Stimulated activated CD4-positive, alpha-beta T cell treated with anti-CD3 and anti-CD28 coated beads, TNF-alpha, amount 100 ng/mL, for 48 hours (primary cell): Measurements from ENCODE around the gene KIT.

Experiments used
- DNase-seq, 3 donors: peaks; one replicate each; pipeline ENCODE4 v3.0.0-alpha.2; 2020; ENCODE audit warnings: low read depth in 3 of 3

KIT gene

GRCh38 chr4:54660591-54660990, 2.8 kb downstream of the KIT start:
- DNase-seq = no peak

- no peak for DNase-seq
These were observed 3.4 kb downstream of the KIT start for GRCh38 chr4:54661169-54661568.

DNA sequence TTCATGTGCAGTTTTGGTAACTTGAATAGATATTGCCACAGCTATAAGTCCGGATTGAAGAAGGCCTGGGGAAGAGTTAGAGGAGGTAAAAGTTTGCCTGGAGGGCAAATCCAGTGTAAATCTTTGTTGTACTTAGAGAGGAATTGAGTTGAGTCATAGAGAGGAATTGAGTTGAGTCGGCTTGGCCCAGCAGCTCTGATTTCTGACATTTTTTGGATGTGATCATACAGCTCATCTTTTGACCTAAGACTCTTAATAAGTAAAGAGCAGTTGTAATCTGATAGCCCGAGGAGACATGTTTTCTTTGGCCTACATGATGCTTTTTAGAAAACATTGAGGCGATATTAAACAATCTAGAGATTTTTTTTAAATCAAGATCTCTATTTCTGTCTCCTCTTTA, 3.9 kb downstream of the KIT start:
- no peak for DNase-seq

DNA sequence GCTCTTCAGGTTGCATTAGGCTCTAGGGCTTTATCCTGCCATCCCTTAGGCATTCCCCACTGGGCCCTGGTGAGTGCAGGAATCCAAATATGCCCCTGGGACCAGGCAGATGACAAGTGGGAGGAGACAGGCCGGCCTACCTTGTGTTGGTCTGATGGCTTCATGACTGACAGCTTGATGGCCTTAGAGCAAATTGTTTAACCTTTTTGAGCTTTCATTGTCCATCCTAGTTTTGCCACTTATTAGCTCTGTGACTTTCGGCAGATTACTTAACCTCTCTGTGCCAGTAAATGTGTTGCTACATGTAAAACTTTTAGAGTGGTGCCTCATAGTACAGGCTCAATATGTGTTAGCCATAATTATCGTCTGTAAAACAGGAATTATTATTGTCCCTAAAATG, 4.4 kb downstream of the KIT start:
- no peak for DNase-seq

- no peak for DNase-seq
These were observed 5.3 kb downstream of the KIT start for GRCh38 chr4:54662901-54663585.

GRCh38 chr4:54664400-54664799, 6.6 kb downstream of the KIT start:
- no peak for DNase-seq

GRCh38 chr4:54668014-54668611, 10.4 kb downstream of the KIT start:
- no peak for DNase-seq

- DNase-seq = no peak
These were observed 12.1 kb downstream of the KIT start for GRCh38 chr4:54669831-54670230.

GRCh38 chr4:54675721-54676461, 18.1 kb downstream of the KIT start:
- DNase-seq = no peak

- no peak for DNase-seq
These were observed 18.9 kb downstream of the KIT start for GRCh38 chr4:54676658-54677057.

DNA sequence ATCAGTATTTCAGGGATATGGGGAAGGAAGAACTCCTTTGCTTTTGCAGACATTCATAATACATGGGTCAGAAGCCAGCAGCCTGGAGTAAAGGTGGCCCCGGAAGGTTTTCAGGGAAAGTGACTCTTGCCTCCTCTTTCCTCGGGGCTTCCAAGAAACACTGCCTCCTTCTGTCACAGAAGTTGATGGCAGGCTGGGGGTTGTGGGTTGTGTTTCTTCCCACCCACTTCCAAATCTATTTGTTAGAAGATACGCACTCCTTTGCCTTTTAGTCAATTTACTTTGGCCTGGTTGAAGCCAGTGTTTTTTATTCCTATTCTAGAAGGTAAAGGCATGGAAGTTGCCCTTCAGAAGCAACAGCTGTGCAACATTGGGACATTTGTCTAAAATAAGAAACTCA, 19.7 kb downstream of the KIT start:
- DNase-seq = no peak

DNA sequence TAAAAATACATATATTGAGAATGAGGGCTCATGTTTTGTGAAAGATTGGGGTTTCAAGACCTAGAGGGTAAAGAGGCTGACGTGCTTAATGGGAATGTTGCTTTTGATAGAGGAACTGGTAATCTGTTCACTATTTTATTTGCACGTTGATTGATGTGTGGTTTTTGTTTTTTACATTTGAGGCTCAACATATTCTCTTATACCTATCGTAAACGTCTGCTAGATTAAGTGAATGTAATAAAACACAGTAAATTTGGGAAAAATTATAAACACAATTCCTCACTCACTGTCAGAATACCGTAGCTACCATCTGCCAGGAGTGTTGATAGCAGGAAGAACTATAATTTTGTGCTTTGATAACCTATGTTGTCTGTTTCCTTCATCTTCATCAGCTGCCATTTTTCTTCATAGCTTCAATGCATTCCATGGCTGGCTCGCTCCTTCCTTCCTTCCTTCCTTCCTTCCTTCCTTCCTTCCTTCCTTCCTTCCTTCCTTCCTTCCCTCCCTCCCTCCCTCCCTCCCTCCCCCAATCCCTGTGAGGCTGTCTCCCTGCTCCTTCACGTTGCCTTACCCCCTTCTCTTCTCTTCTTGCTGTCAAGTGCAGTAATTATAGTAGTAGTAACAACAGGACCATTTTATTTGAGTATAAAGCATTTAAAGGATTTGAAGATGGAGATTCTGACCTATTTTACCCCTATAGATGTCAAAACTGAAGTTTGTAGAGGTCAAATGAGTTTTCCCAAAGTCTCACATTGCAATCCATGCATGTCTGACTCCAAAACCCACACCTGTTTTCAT, 20.3 kb downstream of the KIT start:
- DNase-seq = no peak

GRCh38 chr4:54678826-54679225, 21.1 kb downstream of the KIT start:
- DNase-seq = no peak

- no peak for DNase-seq
These were observed 22.1 kb downstream of the KIT start for GRCh38 chr4:54679813-54680212.

- DNase-seq = peak; percentile 16 to 46 (median 18)
These were observed 26.0 kb downstream of the KIT start for GRCh38 chr4:54683616-54684346.

DNA sequence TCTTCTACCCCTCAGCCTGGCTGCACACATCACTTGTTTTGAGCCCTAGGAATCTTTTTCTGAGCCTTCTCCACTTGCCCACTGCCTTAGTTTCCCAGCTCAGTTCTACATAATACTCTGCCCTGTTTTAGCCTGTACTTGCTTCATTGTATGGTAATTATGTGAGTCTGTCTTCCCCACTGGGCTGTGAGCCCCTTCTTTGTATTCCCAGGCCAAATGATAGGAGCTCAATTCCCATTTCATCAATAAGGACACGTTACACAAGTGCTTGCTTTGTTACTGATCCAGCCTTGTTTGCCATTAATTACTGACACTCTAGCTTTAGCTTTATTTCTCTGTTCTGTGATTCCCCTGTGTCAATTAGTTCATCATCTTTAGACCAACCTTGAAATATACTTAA, 28.1 kb downstream of the KIT start:
- no peak for DNase-seq

DNA sequence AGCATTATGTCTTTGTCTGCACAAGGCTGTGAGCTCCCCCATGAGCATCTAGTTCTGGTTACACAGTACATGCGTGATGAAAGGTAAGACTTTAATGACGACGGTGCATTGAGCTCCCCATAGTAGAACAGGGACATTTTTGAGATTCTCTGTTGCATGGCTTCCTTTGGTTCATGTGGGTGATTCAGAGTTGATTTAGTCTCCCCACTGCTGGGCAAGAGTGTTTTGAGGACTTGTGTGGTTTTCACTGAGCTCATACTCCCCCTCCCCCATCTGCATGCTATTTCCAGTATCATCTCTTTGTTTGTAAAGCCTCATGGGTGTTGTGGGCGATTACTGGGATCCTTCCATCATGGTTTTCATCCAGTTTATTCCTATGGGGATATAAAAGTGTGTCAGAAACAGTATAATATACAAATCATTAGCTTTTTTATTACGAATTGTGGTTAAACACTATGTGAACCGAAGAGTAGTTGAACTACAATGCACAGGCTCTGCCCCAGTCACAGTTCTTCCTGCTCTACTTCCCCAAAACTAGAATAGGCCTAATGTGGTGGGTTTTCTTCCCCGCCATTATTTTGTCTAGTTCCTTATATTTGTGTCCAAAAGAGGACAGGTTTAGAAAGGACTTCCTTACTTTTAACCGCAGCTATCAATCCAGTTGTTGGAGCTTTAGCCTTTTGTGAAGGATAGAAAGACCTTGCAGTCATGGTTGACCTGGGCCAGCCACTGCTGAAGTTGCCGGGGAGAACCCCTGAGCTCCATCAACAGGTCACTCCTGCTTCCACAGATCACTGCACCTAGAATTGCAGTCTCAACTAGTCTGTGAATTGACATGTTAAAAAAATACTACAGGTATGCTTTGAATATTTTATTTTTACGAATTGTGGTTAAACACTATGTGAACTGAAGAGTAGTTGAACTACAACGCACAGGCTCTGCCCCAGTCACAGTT, 30.4 kb downstream of the KIT start:
- no peak for DNase-seq

- DNase-seq = no peak
These were observed 37.6 kb downstream of the KIT start for GRCh38 chr4:54695337-54695736.

- DNase-seq = no peak
These were observed 38.0 kb downstream of the KIT start for GRCh38 chr4:54695788-54696187.

GRCh38 chr4:54696649-54697048, 38.9 kb downstream of the KIT start:
- DNase-seq = no peak
